ENCODE measurements around the gene ENOX2.
"Not testable (repeated sequence)": the region's sequence is repeated elsewhere in the genome, so short reads cannot be mapped to it uniquely, and the experiment has no call there.

The ENOX2 gene

DNA sequence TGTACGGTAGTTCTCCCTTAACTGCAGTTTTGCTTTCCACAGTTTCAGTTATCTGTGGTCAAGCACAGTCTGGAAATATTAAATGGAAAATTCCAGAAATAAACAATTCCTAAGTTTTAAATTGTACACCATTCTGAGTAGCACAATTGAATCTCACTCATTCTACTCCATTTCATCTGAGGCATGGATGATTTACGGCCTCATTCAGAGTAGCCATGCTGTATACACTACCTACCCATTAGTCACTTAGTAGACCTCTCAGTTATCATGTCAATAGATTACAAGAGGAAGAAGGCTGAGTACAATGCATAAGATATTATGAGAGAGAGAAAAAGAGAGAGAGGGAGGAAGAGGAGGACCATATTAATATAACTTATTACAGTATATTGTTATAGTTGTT lies 77.5 kb downstream of the ENOX2 start:
- DNase-seq (ENCODE audit: low spot score) = no peak

DNA sequence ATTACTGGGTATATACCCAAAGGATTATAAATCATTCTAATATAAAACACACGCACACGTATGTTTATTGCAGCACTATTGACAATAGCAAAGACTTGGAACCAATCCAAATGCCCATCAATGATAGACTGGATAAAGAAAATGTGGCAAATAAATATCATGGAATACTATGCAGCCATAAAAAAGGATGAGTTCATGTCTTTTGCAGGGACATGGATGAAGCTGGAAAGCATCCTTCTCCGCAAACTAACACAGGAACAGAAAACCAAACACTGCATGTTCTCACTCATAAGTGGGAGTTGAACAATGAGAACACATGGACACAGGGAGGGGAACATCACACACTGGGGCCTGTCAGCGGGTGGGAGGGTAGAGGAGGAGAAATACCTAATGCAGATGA lies 83.6 kb downstream of the ENOX2 start:
- not testable (repeated sequence) for DNase-seq (ENCODE audit: low spot score)

DNA sequence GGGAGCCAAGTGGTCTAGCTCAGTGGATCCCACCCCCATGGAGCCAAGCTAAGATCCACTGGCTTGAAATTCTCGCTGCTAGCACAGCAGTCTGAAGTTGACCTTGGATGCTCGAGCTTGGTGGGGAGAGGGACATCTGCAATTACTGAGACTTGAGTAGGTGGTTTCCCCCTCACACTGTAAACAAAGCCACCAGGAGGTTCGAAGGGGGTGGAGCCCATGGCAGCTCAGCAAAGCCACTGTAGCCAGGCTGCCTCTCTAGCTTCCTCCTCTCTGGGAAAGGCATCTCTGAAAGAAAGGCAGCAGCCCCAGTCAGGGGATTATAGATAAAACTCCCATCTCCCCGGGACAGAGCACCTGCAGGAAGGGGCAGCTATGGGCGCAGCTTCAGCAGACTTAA lies 89.1 kb downstream of the ENOX2 start:
- DNase-seq (ENCODE audit: low spot score) = not testable (repeated sequence)

DNA sequence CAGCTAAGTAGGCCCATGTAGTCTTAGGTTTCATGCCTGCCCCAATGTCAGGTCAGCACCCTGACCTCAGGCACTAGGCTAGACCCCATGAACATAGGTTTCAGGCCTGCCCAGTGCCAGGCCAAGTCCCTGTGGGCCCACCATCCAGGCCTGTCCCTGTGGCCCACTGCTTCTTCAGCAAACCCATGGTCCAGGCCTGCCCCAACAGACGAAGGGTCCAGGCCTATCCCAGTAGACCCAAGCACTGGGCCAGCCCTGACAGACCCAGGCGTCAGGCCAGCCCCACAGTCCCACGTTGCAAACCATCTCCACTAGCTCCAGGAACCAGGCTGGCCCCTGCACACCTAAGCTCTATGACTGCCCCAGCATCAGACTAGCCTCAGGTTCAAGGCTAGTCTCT lies 92.4 kb downstream of the ENOX2 start:
- DNase-seq (ENCODE audit: low spot score) = no peak

DNA sequence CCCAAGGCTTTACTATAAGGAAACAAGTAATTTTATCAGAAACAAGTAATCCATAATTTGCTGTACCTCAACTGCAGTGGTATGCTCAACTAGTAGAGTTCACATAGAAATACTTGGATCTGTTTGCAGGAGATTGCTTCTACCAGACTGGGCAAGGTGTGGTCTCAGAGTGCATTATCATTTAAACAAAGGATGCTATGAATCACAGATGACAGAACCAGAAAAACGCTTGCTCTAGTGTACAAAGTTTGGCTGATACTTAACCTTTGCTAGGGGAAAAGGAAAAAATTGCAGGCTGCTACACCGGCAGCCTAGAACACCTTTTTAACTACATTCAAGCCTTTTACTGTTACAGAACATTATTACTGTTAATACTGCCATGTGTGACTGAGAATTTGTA lies 97.1 kb downstream of the ENOX2 start:
- DNase-seq (ENCODE audit: low spot score) = peak; percentile 5

DNA sequence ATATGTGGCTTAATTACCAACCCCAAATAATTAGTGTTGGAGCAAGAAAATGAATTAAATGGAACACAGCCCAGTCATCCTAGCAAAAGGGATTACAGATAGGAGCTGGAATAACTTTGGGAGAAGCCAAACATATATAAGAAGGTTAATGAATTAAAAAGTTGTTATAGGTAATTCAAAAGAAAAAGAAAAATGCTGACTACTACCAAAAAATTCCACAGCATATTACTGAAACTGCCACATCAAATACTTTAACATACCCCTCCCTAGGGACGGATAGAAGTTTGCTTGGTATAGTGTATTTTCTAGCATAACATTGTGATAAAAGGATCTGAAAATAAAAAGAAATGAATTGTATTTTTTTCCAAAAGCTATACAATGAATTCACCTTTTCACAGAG lies 99.5 kb downstream of the ENOX2 start:
- DNase-seq (ENCODE audit: low spot score) = no peak

DNA sequence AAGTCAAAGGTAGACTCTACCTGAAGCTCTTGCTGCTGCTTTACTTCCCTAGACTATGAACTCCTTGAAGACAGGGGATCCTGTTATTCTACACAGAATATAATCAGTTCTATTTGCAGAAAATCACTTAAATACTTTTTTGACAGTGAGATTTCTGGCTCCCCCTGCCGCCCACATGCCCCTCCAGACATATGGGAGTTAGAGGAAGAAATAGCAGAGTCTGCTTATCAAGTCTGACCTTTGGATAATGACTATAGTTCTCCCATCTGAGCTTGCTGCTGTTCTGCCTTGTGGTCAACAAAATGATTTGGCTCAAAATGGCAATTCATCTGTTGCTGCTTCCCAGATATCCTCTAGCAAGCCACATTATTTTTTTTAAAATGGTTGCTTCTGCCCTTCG lies 101.1 kb downstream of the ENOX2 start:
- no peak for DNase-seq (ENCODE audit: low spot score)

DNA sequence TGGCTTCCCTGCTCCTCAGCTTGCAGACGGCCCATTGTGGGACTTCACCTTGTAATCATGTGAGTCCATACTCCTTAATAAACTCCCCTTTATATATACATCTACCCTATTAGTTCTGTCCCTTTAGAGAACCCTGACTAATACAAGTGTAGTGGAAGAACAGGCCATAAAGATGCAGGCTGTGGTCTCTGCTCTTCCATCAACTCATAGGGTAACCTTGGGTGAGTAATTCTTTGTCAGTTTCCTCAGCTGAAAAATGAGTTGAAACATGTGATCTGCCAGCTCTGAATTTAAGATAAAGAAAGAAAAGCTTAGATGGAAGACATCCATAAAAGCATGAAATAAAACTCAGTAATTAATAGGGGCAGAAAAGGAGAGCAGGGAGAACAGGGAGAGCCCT lies 103.6 kb downstream of the ENOX2 start:
- DNase-seq (ENCODE audit: low spot score) = peak; percentile 40

DNA sequence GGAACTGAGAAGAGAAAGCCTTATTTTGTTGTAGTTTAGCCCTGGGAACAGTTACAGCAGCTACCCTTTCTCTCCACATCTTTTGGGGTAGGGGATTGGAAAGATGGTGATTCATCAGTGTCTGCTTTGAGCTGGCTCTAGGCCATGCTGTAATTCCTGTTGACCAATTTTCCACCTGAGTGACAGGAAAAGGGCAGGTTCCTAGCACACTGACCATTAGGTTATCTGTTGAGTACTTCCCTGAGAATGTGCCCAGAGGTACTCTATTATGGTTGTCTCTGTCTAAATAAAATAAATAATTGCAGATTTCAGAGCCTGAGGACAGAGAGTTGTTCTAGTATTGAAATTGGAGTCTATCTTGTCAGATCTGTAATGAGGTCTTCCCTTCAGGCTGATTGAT lies 109.0 kb downstream of the ENOX2 start:
- no peak for DNase-seq (ENCODE audit: low spot score)

DNA sequence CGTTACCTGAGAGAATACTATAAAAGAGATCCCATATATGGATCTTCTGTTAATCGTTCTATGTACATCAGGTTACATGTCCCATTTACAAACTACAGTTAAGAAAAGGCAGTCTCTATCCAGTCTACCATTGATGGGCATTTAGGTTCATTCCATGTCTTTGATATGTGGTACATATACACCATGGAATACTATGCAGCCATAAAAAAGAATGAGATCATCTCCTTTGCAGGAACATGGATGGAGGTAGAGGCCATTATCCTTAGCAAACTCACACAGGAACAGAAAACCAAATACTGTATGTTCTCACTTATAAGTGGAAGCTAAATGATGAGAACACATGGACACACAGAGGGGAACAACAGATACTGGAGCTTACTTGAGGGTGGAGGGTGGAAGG lies 111.1 kb downstream of the ENOX2 start:
- DNase-seq (ENCODE audit: low spot score) = not testable (repeated sequence)

DNA sequence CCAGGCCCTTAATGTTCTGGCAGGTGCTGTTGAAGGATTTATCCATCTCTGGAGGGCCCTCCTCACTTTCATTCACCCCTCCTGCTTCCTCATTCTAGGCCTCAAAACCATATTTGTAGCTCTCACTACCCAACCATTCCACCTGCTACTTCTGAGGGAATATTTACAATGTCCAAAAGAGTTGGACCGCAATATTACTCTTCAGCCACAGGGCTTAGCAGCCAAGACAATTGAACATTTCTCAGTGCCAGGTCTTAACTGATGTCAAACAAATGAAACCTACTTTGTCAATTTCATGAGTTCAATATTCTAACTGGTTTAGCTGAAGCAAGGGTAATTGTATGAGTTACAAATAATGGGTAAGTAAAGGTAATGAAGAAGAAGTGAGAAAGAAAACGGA lies 113.2 kb downstream of the ENOX2 start:
- DNase-seq (ENCODE audit: low spot score) = no peak

DNA sequence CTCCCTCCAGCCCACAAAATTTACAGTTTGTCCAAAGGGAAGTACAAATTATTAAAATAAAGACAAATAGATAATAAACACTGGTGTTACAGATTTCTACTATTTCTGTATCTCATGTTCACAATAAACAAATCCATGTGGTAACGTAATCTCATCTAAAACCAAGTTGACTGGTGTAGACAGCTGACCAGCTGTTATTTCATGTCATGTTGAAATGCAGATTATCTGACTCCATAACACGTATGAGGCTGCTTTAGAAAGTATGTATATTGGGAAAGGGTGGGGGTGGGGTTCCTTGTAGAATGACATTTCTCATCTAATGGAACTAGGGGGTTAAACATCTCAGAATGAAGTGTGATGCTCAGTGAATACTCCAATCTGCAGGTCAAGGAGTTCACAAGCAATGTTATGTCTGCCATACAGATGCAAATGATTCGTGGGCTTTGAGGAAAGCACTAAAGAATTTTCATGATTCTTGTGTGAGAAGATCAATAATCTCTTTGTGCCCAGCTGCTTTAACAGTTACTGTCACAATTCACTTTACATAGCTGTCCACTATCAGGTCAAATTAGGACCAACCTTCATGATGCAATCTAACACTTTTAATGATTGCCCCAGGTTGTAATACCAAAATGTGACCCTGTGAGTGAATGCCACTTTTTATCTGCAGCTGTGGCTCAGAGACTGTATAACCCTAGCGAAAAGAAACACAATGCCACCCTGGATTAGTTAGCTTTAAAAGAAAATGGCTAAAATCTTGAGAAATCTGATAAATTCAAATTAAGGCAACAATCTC lies 114.0 kb downstream of the ENOX2 start:
- no peak for DNase-seq (ENCODE audit: low spot score)

DNA sequence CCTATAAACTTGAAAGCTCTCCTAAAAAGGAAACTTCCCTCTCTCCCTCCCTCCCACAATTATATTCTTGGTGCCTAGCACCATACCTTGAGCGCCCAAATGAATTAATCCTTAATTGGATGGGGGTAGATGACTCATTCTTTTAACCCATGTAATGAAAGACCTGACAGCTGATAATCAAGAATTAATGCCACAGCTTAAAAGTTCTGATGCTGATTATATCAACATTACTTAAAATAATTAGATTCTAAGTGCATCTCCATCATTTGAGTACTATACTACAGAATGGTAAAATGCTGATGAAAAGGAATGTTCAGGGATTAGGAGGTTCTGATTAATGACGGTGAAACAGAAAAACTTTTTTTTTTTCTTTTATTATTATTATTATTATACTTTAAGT lies 117.0 kb downstream of the ENOX2 start:
- DNase-seq (ENCODE audit: low spot score) = no peak

DNA sequence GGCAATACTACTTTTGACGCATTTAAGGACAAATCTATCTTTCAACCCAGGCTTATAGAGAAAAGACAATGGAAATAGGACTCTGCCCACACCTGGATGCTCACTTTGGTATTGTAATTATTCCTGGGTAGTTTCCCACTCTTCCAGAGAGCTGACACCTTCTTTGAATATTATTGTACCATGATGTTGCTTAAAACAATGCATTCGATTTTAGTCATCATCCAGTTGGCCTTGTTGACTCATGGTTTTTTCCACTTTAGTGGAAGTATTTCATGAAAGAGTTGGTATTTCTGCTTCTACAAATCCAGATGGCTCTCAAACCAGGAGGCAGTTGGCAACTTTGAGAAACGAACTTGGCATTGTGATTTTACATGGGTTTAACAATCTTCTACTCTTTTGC lies 124.2 kb downstream of the ENOX2 start:
- peak; percentile 7 for DNase-seq (ENCODE audit: low spot score)

DNA sequence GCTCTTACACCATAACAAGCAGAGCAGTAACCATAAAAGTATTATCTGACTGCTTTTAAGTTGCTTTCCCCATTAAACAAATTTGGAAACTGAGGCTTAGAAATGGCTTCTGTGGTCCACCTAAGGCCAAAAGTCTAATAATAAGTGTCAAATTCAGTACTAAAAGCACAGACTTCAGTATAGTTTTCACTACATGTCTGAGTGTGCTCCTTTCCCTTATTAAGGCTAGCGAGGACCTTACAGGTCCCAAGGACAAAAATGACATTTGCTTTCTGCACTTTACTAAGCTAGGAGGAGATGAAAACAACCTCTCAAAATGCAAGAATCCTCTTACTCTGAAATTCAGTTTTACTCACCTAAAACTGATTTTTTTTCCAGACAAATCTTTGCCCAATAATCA lies 127.2 kb downstream of the ENOX2 start:
- DNase-seq (ENCODE audit: low spot score) = no peak

DNA sequence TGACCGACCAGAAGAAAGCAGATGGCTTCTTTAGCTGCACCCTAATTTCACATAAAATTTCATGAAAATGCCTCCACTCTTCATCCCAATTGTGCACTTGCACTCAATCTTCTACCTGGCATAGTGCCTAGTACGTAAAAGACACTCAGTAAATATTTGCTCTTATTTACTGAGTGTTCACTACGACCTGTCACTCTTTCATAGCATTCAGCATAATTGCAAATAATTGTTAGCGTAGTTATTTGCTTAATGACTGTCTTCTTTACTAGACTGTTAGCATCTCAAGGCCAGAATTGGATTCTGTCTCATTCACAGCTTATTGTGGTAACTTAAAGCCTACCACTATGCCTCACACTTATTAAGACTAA lies 130.2 kb downstream of the ENOX2 start:
- no peak for DNase-seq (ENCODE audit: low spot score)

DNA sequence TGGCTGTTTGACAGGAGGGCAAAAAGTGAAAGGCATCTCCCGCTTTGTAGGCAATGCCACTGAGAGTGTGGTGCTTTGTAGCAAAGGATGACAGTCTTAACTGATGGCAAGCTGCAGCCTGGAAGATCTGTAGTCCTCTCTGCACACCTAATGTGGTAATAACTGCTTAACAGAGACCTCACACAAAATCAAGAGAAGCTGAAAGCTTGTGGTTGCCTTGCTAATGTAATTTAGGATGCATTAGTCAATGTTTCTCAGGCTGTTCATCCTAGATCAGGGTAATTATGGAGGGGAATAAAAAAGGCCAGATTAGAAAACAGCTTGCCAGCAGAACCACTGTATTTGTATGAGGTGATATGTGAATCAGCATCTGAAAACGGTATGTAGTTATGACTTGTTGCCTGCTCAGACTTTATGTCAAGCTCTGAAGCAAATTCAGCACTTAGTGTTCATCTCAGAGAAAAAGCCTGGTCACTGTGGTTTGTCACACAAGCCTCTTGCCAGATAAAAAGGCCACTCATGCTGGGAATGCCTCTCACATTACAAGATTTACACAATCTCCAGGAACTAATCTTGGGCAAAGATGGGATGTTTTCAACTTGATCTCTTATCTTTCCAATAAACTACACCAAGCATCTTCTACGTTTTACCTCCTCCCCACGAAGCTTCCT lies 130.8 kb downstream of the ENOX2 start:
- DNase-seq (ENCODE audit: low spot score) = no peak

DNA sequence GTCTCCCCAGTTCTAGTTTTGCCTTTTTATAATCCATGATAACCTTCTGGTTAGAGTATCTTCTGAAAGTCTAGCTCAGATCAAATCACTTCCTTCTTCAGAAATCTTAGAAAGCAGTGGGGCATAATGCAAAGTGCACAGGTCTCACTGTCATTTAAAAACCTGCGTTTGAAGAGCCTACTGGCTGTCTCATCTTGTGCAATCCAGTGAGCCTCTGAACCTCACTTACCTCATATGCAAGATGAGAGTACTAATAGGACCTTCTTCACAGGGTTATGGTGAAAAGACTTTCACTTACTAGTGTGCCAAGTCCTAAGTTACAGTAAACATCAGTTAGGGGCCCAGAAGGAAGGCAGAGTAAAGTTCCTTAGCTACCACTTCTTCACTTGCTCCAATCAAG lies 131.4 kb downstream of the ENOX2 start:
- no peak for DNase-seq (ENCODE audit: low spot score)

DNA sequence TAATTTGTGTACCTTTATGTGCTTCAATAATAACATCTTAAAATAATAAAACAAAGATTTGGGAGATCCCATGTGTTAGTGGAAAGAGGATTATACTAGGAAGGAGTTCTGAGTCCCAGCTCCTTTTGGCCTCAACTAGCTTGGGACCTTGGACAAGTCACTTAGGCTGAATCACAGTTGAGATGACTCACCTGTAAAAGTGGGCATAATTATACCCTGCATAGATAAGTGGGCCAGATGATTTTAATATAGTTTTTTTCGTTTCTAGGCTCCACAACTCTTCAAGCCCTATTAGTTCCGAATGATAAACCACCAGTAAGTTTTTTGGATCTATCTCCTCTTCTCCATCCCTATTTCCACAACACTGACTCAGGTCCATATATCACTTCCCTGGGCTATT lies 131.8 kb downstream of the ENOX2 start:
- DNase-seq (ENCODE audit: low spot score) = peak; percentile 6

DNA sequence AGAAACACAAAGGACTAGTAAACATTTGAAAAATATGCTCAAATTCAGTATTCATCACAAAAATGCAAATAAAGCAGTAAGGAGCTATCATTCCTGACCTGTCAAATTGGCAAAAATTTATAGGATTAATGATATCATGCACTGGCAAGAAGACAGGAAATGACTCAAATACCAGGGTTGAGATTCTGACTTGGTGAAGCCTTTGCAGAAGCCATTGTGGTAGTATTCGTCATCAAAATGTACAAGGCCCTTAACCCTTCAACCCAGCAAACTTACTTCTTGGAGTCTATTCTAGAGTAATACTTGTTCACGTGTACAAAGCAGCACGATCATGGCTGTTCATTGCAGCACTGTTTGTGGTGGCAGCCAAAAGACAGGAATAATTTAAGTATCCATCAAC lies 132.4 kb downstream of the ENOX2 start:
- DNase-seq (ENCODE audit: low spot score) = peak; percentile 64

DNA sequence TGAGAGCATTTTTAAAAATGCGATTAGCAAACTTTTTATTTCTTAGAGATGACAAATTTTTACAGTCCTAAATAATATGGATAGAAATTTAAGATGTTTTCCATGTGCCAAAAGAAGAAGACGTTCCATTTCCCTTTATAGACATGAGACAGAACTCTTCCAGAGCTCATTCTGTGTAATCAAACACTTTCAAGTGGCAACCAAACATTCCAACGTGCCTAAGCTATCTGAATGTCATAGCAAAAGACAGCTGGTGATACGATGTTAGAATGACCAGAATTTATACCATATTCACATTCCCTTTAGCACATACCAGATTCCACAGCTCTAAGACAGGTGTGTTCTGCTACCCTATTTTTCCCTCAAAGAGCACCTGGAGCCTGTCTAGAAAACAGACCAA lies 133.2 kb downstream of the ENOX2 start:
- no peak for DNase-seq (ENCODE audit: low spot score)

DNA sequence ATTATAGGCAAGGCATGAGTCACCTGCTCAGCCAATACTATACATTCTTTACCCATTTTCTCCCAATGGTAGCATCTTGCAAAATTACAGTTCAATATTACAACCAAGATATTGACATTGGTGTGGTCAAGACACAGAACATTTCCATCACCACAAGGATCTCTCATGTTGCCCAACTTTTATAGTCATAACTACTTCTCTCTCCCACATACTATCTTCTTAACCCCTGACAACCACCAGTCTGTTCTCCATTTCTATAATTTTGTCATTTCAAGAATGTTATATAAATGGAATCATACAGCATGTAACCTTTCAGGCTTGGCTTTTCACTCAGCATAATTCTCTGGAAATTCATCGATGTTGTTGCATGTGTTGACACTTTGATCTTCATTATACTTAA lies 144.9 kb downstream of the ENOX2 start:
- no peak for DNase-seq (ENCODE audit: low spot score)

DNA sequence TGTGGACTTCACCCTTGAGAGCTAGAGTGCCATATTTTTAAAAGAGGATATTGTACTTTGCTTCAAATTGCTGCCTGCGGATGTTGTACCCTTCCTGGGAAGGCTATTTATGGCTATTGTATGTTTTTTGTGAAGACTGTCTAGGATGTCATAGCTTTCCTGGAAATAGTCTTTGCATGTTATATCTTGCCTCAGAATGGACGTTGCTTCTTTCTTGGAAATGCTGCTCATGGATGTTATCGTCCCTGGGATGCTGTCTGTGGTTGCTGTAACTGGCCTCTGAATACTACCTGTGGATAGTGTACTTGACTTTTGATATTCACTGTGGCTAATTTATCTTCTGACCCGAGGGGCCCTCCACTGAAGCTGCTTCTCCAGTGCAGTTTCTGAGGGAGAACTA lies 146.8 kb downstream of the ENOX2 start:
- no peak for DNase-seq (ENCODE audit: low spot score)

DNA sequence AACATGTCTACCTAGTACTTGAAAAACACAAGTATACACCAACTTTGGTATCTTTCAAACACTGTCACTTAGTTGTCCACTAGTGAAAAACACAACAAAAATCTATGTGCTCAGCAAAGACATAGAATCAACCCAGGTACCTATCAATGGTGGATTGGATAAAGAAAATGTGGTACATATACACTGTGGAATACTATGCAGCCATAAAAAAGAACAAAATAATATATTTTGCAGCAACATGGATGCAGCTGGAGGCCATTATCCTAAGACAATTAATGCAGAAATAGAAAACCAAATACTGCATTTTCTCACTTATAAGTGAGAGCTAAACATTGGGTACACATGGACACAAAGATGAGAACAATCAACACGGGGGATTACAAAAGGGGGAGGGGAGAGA lies 148.7 kb downstream of the ENOX2 start:
- no peak for DNase-seq (ENCODE audit: low spot score)

All from kidney capillary endothelial cell (primary cell).